Astrocyte of the cerebellum (primary cell): ENCODE data around the gene PNPLA3.

Experiments used
- DNase-seq: peaks from one replicate; pipeline ENCODE4 v3.0.0-alpha.2; 2011; ENCODE audit warnings: low read depth
- H3K4me3 ChIP-seq: 2 replicates; pipeline ENCODE4 v1.5.1; 2011; ENCODE audit warnings: mild to moderate bottlenecking, low read depth, low read length, moderate library complexity
- CTCF ChIP-seq: IDR thresholded peaks from 2 replicates; pipeline ENCODE4 v1.5.1; 2012; ENCODE audit warnings: low read length, low read depth, moderate library complexity, mild to moderate bottlenecking; ENCODE audit errors: missing control alignments
- in situ Hi-C: cut with HindIII; loops from 2 replicates; pipeline ENCODE4 v1.10.0; 2017; ENCODE audit warnings: low sequenced_read_pairs

The PNPLA3 gene

DNA sequence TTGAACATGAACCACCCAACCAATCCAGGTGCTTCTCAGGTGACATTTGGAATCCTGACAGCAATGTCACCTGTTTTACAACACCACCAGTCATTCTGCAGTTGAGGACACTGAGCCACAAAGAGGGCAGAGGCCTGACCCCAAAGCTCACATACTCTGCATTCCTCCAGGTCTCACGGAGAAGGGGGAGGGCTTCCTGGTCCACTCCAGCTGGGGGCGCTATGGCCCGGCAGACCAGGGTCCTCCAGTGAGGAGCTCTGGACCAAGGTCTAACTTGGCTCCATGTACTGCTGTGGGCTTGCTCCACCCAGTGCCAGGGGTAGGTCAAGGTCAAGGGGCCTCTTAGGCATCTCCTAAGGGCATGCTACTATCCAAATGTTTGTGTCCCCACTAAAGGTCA is 1.5 kb upstream of the PNPLA3 start:
- in situ Hi-C loops: no loop called here
- no peak overlapping the region for H3K4me3 ChIP-seq
- DNase-seq: no peak
- peak; percentile 5 for TF ChIP-seq CTCF

DNA sequence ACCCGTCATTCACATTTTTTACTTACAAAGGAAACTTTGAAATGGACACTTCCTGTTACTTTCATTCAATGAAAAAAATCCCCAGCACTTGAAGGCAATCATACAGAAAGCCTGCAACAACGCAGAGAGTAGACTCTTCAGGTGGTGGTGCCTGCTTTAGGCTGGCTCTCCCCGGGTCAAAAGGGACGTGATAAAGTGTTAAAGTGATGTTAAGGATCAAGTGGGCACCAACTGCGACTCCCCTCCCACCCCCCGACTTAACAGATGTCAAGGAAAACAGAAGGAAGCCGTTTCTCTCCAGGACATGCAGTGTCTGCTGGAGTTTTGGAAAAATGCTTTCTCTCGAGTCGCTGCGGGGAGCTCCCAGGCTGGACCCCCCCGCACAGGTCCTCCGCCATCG is 414 bp upstream of the PNPLA3 start:
- TF ChIP-seq CTCF: no peak
- no peak for DNase-seq

DNA sequence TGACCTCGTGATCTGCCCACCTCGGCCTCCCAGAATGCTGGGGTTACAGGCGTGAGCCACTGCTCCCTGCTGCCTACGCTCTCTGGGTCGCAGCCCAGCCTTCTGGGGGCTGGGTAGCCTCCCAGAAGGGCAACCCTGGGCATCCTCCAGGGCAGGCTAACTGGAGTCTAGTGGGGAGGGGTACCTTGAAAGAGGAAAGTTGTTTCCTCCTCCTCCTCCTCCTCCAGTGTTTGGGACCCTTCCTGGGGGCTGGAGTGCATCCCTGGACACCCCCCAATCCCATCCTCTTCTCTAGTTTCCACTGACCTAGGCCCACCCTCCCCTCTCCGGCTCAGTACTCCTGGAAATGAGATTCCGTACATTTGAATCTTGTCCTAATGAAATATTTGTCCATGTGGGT is 1.3 kb downstream of the PNPLA3 start:
- TF ChIP-seq CTCF: no peak
- peak overlapping the region; percentile 76 for H3K4me3 ChIP-seq
- in situ Hi-C loops: no loop called here
- DNase-seq: no peak

More for the DNA sequence above, 414 bp upstream of the PNPLA3 start:
- H3K4me3 ChIP-seq: peak overlapping the region; percentile 30
- in situ Hi-C loops: no loop called here

GRCh38 chr22:43925433-43926348 is 2.1 kb downstream of the PNPLA3 start:
- TF ChIP-seq CTCF: no peak
- no peak for DNase-seq
- in situ Hi-C loops: no loop called here
- peak overlapping the region; percentile 76 for H3K4me3 ChIP-seq

- no peak for TF ChIP-seq CTCF
- DNase-seq: no peak
- no peak overlapping the region for H3K4me3 ChIP-seq
- in situ Hi-C loops: no loop called here
These were observed 2.7 kb downstream of the PNPLA3 start for GRCh38 chr22:43926349-43926710.

DNA sequence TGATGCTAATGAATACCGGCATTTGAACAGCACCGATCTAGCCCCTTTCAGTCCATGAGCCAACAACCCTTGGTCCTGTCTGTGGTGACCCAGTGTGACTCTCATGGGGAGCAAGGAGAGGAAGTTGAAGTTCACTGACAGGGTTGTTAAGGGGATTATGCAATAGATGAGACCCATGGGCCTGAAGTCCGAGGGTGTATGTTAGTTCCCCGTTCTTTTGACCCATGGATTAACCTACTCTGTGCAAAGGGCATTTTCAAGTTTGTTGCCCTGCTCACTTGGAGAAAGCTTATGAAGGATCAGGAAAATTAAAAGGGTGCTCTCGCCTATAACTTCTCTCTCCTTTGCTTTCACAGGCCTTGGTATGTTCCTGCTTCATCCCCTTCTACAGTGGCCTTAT is 4.9 kb downstream of the PNPLA3 start:
- no peak overlapping the region for H3K4me3 ChIP-seq
- no peak for TF ChIP-seq CTCF
- in situ Hi-C loops: no loop called here
- no peak for DNase-seq
